ENCODE results near the gene TMX4.
"Not testable (repeated sequence)": the region's sequence is repeated elsewhere in the genome, so short reads cannot be mapped to it uniquely, and the experiment has no call there.

Gene TMX4

DNA sequence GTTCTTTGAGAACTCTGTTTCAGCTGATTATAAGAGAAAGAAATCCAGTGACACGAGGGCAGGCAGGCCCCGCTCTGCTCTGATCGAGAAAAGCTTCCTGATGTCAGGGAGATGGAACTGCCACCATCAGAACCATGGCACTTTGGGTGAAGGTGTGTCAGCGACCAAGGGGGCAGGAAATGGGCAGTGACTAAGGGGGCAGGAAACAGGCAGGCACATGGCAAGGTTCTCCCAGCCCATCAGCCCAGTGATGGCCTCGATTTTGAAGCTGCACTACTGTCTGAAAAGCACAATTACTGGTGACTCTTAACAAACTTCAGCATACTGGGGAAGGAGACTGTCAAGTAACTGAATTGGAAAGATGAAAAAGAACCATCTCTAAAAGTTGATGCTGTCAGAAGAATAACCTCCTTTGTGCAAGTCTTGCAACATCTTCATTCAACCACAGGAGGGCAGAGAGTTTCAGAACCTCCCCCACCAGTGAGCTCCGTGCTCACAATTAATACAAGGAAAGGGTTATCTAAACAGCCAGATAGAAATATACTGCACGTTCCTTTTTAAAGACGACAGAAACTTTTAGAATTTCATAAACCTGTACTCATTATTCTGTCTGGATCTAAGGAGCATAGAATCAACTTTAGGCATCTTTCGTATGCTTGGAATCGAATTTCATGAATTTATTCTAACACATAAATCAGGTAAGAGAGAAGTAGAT is 39.1 kb downstream of the TMX4 start:
- DNase-seq = peak; percentile 50
- in situ Hi-C loops (cut with MboI; ENCODE audit: low pct_unique_long_range_greater_than_20kb, low sequenced_read_pairs) = no loop called here

DNA sequence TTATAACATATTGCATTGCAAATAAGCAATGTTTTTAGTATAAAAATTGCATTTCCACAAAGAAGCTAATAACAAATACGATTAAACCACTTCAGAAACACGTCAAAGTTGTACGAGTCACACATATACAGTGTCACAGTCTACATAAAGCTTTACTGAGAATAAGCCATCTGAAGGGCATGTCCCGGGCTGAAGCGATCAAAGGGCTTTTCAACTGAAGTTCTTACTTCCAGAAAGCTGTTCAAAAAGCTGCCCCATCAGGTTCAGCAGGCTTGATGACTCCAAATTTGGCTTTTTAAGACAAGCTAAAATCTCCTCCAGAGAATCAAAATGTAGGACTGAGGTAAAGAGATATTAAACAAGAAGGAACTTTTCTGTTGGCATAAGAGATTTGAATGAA is 41.9 kb downstream of the TMX4 start:
- DNase-seq = no peak
- in situ Hi-C loops (cut with MboI; ENCODE audit: low pct_unique_long_range_greater_than_20kb, low sequenced_read_pairs) = no loop called here

DNA sequence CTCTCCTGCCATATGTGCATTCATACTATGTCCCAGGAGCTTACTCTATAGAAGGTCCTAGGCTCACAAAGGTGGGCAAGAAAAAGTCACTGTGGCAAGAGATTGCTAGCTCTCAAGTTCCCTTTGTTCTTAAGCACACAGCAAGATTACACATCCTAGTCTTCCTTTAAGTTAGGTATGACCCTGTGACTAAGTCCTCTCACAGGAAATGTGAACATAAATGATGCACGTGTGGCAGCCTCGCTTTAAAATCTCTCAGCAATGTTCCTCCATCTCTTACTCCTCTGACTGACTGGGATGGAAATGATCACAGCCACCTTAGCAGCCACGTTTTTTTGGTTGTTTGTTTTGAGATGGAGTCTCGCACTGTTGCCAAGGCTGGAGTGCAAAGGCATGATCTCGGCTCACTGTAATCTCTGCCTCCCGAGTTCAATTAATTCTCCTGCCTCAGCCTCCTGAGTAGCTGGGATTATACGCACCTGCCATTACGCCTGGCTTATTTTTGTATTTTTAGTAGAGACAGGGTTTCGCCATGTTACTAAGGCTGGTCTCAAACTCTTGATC is 43.6 kb downstream of the TMX4 start:
- in situ Hi-C loops (cut with MboI; ENCODE audit: low pct_unique_long_range_greater_than_20kb, low sequenced_read_pairs) = no loop called here
- DNase-seq = no peak

DNA sequence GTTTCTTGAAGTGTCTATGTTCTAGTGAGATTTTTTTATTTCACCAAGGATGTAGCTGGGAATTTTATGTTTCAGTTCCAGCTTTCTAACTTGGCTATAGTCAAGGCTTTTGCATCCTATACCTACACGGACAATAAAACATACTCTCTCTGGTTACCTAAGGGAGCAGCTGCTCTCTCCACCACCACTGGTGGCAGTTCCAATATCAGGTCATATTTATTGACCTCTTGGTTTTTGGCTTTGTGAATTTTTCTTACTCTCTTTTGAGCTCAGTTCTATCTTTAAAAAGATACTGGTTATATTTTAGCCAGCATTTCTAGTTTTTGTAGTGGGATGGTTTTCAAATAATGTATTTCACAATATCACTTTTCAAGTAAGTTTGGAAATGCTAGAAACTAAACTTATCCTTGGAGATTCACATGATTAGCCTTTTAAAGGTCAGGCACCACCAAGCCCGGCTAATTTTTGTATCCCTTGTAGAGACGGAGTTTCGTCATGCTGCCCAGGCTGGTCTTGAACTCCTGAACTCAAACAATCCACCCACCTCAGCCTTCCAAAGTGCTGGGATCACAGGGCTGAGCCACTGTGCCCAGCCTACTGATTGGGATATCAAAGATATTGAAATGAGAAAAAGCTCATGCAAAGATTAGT is 44.7 kb downstream of the TMX4 start:
- no peak for DNase-seq
- in situ Hi-C loops (cut with MboI; ENCODE audit: low pct_unique_long_range_greater_than_20kb, low sequenced_read_pairs) = no loop called here

DNA sequence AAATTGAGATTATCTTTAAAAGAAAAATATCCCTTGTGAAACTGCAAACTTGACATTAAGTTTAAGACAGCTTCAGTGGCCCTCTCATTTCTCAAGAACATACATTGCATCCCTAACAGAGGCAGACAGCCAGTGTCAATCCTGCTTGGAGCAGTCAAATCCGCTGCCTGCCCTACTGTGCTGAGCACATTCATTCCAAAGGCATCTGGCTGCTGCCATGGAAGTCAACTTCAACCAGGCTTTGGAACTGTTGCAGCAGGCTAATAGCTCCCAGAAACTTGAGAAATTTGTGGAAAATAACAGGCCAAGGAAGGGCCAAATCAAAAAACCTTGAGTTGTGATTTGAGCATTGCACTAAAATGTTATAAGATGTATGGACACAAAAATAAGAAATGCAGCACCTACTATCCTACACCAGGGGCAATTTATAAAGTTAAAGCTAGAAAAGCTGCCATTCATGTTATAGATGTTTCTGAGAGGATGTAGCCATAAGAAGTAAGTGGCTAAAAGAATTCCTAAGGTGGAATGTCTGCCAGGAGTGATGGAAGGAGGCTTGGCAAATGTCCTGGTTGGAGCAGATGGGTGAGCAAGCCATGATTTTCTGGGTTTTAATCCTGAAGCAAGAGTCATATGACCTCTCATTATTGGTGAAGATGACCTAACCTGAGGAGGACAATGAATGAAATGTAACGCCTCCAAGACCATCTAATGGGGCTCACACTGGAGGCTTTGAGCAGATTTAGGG is 47.9 kb downstream of the TMX4 start:
- in situ Hi-C loops (cut with MboI; ENCODE audit: low pct_unique_long_range_greater_than_20kb, low sequenced_read_pairs) = no loop called here
- DNase-seq = no peak

DNA sequence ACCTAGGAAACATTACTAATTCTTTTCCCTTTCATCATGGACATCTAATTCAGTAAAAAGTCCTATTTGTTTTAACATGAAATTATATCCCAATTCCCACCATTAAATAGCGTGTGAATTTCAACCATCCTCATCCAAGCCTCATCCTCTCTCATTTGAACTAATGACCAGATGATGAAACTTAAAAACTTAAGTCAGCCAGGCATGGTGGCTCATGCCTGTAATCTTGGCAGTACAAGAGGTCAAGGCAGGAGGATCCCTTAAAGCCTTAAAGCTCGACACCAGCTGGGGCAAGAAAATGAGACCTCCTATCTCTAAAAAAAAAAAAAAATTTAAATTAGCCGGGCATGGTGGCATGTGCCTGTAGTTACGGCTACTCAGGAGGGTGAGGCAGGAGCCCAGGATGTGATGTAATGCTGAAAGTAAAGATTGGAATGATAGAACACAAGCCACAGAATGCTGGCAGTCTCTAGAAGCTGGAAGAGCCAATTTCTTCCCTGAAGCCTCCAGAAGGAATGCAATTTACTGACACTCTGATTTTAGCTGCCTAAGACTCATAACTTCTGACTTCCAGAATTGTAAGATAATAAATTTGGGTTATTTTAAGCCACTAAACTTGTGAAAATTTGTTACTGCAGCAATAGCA is 52.2 kb downstream of the TMX4 start:
- in situ Hi-C loops (cut with MboI; ENCODE audit: low pct_unique_long_range_greater_than_20kb, low sequenced_read_pairs) = no loop called here
- no peak for DNase-seq

DNA sequence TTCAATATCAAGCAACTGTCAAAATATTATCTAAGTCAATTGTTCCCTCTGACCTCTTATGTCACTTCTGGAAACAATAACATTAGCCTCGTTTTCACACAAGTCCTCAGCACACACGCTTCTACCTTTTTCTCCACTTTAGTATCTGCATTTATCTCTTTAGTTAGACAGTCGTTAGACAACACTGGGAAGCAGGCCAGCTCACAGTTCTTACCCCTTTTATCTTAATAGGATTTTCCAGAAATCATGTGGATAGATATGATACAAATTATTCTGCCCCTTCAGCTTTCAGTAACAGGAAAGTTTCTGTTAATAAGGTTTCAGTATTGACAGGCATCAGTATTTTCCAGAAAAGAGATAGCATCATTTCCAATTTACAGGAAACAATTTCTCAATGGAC is 53.4 kb downstream of the TMX4 start:
- DNase-seq = no peak
- in situ Hi-C loops (cut with MboI; ENCODE audit: low pct_unique_long_range_greater_than_20kb, low sequenced_read_pairs) = no loop called here

DNA sequence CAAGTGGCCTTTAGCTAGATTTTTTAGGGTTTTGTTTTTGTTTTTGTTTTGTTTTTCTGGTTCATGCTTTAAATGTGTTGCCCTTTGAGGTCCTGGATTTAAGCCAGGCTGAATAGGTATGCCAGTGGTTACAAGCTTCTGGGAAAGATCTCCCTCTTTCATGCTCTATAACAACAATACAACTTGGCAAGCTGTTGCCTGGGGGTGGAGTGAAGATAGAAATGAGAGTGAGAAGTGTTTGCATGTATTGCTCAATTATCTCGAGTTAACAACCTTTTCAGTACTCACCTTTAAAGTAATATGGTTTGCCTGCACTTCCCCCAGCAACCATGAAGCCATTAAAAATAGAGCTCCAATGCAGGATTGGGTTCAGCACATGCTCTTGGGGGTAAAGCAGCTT is 60.1 kb downstream of the TMX4 start:
- in situ Hi-C loops (cut with MboI; ENCODE audit: low pct_unique_long_range_greater_than_20kb, low sequenced_read_pairs) = no loop called here
- no peak for DNase-seq

DNA sequence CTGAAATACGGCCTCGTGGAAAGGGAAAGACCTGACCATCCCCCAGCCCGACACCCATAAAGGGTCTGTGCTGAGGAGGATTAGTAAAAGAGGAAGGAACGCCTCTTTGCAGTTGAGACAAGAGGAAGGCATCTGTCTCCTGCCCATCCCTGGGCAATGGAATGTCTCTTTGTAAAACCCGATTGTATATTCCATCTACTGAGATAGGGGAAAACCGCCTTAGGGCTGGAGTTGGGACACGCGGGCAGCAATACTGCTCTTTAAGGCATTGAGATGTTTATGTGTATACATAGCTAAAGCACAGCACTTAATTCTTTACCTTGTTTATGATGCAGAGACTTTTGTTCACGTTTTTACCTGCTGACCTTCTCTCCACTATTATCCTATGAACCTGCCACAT is 63.0 kb downstream of the TMX4 start:
- in situ Hi-C loops (cut with MboI; ENCODE audit: low pct_unique_long_range_greater_than_20kb, low sequenced_read_pairs) = not testable (repeated sequence)

DNA sequence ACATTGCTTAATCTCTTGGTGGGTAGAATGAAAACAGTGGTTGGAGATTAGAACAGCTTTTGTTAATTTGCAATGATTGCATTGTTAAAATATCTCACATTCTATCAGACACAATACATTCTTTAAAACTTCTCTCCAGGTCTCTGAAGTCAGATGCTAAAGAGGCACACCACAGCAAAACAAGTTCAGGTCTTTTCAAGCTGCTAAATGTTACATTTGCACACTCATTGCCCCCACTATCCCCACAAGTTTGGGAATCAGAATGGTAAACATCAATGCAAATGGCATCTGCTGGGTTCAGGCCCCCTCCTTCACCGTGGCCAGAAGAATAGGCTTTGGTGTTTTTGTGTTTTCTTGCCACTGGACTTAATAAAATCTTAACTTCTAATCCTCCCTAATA is 69.2 kb downstream of the TMX4 start:
- DNase-seq = no peak
- in situ Hi-C loops (cut with MboI; ENCODE audit: low pct_unique_long_range_greater_than_20kb, low sequenced_read_pairs) = no loop called here

More for the DNA sequence above, 63.0 kb downstream of the TMX4 start:
- not testable (repeated sequence) for DNase-seq

DNA sequence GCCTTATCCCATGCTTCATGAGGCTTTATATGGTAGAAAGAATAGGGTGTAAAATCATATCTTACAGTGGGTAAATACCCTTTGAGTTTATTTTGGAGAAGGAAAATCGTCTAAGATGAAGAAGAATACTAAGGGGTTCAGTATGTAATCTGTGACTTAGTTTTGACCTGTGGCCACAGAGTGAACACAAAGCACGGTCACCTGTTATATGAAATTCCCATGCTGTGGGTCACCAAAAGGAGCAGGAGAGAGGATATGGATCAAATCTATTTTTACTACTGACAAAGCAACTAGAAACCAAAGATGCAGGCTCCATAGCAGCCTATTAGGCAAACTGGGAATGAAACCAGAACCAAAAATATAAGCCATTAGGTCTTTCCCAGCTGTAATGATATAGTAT is 75.7 kb downstream of the TMX4 start:
- in situ Hi-C loops (cut with MboI; ENCODE audit: low pct_unique_long_range_greater_than_20kb, low sequenced_read_pairs) = no loop called here
- no peak for DNase-seq

DNA sequence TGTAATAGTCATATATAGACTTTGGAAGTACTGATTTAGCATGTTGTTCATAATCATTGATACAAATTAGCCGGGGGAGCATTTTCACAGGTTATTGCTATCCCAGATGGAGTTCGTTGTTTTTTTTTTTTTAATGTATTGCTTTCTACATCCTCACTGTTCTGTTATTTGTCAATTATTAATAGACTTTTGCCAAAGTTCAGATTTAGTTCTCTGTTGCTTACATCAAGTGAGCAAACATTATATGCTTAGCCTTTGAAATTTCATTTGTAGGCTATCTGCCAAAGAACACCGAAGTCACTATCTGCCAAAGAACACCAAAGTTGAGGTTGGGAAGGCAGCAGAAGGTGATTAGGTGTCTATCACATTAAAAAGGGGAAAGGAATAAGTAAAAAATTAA is 79.2 kb downstream of the TMX4 start, which contains the start of gene HAO1:
Gene HAO1 (minus strand): TSS at position 118 of the 400 bp plus-strand sequence. CDS start 36 bp downstream, at position 82.
- no peak for DNase-seq
- in situ Hi-C loops (cut with MboI; ENCODE audit: low pct_unique_long_range_greater_than_20kb, low sequenced_read_pairs) = no loop called here

DNA sequence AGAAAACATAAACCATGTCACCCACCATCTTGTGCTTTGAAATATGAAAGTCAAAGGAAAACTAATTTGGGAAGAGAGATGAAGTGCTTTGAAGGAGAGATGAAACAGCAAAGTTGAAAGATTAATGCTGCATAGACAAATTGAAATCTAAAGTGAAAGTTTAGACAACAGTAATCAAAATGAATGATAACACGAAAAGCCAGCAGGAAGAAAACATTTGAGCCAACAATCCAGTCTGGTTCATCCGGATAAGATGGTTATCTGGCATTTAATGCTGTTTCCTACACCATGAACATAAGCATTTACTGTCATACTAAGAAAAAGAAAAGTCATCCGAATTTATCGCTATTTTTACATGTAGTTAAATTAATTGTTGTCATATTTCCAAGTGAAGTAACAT is 79.9 kb downstream of the TMX4 start:
- in situ Hi-C loops (cut with MboI; ENCODE audit: low pct_unique_long_range_greater_than_20kb, low sequenced_read_pairs) = no loop called here
- DNase-seq = no peak

DNA sequence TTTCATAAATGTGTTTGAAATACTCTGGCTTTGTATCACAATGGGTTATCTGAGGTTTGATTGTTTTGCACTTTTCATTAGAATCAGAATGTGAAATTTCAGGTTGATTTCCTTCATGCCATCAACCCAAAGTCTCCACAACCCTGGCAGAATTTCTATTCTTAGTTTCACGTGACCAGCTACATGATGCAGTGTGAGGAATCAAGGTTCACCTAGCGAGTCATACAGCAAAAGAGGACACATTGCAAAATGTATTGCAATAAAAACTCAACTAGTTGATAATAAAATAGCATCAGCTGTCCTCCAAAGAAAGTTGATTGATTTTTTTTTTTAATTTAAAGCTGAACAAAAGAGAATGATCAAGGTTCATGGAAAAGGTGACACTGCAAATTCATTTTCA is 81.5 kb downstream of the TMX4 start:
- in situ Hi-C loops (cut with MboI; ENCODE audit: low pct_unique_long_range_greater_than_20kb, low sequenced_read_pairs) = no loop called here
- no peak for DNase-seq

DNA sequence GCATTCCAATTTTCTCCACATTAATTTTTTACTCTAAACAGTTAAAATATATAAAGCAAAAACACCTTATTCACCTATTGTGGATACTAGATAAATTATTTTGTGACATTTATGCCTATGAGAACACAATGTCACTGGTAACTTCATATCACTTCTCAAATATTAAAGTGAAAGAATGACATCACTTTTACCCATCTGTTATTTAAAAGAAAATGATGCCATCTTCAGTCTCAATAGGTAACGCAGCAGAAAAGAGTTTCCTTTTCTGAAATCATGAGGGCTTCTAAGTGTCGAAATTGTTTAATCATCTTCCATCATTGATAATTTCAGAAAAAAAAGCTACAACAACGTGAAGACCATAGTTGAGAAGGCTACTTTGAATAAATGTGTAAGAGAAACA is 82.2 kb downstream of the TMX4 start:
- DNase-seq = no peak
- in situ Hi-C loops (cut with MboI; ENCODE audit: low pct_unique_long_range_greater_than_20kb, low sequenced_read_pairs) = no loop called here

DNA sequence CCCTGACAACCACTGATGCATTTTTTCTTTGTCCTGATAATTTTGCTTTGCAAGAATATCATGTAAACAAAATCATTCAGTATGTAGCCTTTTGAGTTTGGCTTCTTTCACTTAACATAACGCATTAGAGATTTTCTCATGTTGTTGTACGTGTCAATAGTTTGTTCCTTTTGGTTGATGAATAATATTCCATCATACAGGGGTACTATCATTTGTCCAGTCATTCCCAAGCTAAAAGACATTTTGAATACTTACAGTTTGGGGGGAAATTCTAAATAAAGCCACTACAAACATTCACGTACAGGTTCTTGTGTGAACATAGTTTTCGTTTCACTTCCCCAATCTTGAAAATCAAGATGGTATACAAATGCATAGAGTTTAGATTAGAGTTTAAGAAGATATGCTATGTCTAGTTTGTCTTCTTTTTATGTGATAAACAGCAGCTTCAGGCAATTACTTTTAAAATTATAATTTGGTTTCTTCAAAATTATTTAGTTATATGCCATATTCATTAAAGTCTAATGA is 84.5 kb downstream of the TMX4 start:
- DNase-seq = no peak
- in situ Hi-C loops (cut with MboI; ENCODE audit: low pct_unique_long_range_greater_than_20kb, low sequenced_read_pairs) = no loop called here

DNA sequence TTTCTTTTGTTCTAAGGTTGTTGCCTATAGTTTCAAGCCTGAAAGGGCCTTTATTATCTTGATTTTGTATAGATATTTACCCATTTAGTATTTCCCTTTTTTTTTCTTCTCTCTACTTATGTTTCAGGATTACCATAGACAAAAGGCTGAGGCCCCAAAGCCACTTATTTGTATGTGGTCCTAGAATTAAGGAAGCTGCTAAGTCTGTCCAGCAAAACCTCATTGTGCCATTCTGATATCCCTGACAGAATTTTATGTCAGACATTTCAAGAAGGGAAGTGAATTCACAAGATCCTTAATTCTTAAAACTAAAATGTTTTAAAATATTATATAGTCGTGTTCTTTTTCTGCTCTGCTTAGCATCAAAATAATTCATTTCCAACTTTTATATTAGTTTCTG is 86.2 kb downstream of the TMX4 start:
- DNase-seq = no peak
- in situ Hi-C loops (cut with MboI; ENCODE audit: low pct_unique_long_range_greater_than_20kb, low sequenced_read_pairs) = no loop called here

DNA sequence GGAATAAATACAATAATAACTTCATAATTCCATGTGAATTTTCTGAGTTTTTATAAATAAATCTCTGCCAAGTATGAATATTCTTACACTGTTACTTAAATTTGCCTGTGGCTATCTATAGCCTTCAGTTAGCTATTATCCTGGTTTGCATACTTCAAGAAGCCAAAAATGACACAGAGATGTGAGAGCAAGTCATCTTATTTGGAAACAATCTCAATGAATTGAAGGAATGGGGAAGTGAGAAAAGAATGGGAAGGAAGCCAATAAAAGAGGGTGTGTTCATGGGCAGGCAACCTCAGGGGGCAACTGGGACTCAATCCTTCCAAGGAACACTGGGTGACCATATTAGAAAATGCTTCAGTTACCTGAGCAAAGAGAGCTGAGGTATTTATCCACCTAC is 89.2 kb downstream of the TMX4 start:
- peak; percentile 14 for DNase-seq
- in situ Hi-C loops (cut with MboI; ENCODE audit: low pct_unique_long_range_greater_than_20kb, low sequenced_read_pairs) = no loop called here
